Adrenal gland (tissue), 5 donors: ENCODE data around the gene HOXA13.

Source experiments
- POLR2A ChIP-seq, 2 donors: fragments of 450-650 bp; IDR thresholded peaks; one replicate each; pipeline ENCODE4 v1.6.1; 2017; ENCODE audit warnings: antibody characterized with exemption in 2 of 2, mild to moderate bottlenecking in 2 of 2, moderate library complexity in 1 of 2
- TF ChIP-seq, protein P1 (sequence below), 6 experiments: fragments of 450-650 bp in 4 of 6; fragments of 200-600 bp in 2 of 6; sonication (generic) in 1 of 6; IDR thresholded peaks; 1 replicate in 5 of 6; 2 replicates in 1 of 6; pipeline versions ENCODE4 v1.5.1 to v1.8.0; 2016 to 2021; ENCODE audit warnings: antibody characterized with exemption in 6 of 6, mild to moderate bottlenecking in 2 of 6, moderate library complexity in 1 of 6
- donor health status: DM: no; HTN: no; CAD: no.

GRCh38 chr7:27197137-27198042 lies 2.5 kb downstream of the HOXA13 start:
- TF ChIP-seq, protein P1, sequence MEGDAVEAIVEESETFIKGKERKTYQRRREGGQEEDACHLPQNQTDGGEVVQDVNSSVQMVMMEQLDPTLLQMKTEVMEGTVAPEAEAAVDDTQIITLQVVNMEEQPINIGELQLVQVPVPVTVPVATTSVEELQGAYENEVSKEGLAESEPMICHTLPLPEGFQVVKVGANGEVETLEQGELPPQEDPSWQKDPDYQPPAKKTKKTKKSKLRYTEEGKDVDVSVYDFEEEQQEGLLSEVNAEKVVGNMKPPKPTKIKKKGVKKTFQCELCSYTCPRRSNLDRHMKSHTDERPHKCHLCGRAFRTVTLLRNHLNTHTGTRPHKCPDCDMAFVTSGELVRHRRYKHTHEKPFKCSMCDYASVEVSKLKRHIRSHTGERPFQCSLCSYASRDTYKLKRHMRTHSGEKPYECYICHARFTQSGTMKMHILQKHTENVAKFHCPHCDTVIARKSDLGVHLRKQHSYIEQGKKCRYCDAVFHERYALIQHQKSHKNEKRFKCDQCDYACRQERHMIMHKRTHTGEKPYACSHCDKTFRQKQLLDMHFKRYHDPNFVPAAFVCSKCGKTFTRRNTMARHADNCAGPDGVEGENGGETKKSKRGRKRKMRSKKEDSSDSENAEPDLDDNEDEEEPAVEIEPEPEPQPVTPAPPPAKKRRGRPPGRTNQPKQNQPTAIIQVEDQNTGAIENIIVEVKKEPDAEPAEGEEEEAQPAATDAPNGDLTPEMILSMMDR (IDR thresholded peaks at IDR 0.05): no peak
- no peak for TF ChIP-seq POLR2A (IDR thresholded peaks at IDR 0.05)
